T-helper 2 cell treated with Interferon-gamma antibody and Interleukin-4, amounts not matched to agents 5 μg/mL and 100 μg/mL, for 36 hours (primary cell): ENCODE results near the gene RFNG.

Experiments
- DNase-seq: peaks from one replicate; pipeline ENCODE4 v3.0.0; 2021; ENCODE audit warnings: low spot score
- H3K27ac Mint-ChIP-seq: one replicate; pipeline ENCODE4 v1.8.0; 2021; ENCODE audit warnings: mild to moderate bottlenecking, mixed read lengths
- H3K27me3 Mint-ChIP-seq: one replicate; pipeline ENCODE4 v1.8.0; 2021; ENCODE audit warnings: low read depth, mixed read lengths
- H3K36me3 Mint-ChIP-seq: one replicate; pipeline ENCODE4 v1.8.0; 2021; ENCODE audit warnings: low read depth, mixed read lengths
- H3K4me1 Mint-ChIP-seq: one replicate; pipeline ENCODE4 v1.8.0; 2021; ENCODE audit warnings: low read depth, mixed read lengths
- H3K4me3 Mint-ChIP-seq: one replicate; pipeline ENCODE4 v1.8.0; 2022; ENCODE audit warnings: mild to moderate bottlenecking, moderate library complexity, mixed read lengths
- H3K9me3 Mint-ChIP-seq: one replicate; pipeline ENCODE4 v1.8.0; 2021; ENCODE audit warnings: mixed read lengths

Gene RFNG

DNA sequence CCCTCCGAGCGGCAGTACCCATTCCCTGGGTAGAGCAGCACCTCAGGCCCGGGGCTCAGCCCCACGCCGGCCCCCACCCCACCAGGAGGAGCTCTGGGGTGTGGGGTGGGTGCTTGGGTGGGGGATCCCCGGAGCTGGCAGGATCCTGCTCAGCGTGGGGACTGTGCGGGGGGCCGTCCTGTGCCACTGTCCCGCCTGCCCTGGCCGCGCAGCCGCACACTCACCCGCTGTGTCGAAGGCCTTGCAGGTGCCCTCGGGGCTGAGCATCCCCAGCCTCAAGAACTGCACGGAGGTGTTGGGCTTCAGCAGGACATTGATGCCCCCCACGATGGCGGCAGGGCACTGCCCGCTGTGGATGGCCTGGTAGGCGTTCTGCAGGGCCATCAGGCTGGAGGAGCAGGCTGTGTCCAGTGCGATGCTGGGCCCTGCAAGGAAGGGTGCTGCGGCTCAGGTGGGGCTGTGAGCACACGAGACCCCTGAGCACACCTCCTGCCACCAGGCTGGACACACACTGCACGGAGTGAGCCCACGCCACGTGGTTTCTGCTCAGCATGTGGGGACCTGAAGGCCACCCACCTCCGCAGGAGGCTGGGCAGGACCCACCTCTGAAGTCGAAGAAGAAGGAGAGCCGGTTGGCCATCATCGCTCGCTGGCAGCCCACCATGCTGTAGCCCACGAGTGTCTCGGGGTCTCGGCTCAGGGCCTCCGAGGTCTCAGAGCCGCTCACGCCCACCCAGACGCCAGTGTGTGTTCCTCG lies 41.6 kb upstream of the RFNG start:
- H3K4me1 Mint-ChIP-seq: peaks cover 2% of the 10 kb centered on the region
- no peak overlapping the region for H3K27ac Mint-ChIP-seq
- no peaks in the 10 kb centered on the region for H3K27me3 Mint-ChIP-seq
- H3K4me3 Mint-ChIP-seq: no peak overlapping the region
- H3K9me3 Mint-ChIP-seq: no peaks in the 10 kb centered on the region
- peaks cover 4% of the 10 kb centered on the region for H3K36me3 Mint-ChIP-seq
- no peak for DNase-seq

DNA sequence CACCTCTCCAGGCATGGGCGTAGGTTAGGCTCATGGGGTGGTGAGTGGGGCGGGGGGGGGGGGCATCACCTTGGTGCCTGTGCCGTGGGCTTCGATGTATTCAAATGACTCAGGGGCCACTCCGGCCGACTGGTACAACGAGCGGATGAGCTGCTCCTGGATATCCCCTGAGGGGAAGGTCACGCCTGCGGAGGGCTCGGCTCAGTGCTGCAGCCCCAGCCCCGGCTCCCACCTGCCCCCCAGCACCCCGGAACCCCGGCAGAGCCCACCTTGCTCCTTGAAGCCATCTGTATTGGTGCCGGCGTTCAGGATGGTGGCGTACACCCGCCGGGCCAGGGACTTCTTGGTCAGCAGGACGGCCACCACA lies 41.0 kb upstream of the RFNG start:
- DNase-seq: no peak
- no peaks in the 10 kb centered on the region for H3K27me3 Mint-ChIP-seq
- peaks cover 4% of the 10 kb centered on the region for H3K36me3 Mint-ChIP-seq
- peaks cover 2% of the 10 kb centered on the region for H3K4me1 Mint-ChIP-seq
- H3K27ac Mint-ChIP-seq: no peak overlapping the region
- H3K4me3 Mint-ChIP-seq: no peak overlapping the region
- H3K9me3 Mint-ChIP-seq: no peaks in the 10 kb centered on the region

DNA sequence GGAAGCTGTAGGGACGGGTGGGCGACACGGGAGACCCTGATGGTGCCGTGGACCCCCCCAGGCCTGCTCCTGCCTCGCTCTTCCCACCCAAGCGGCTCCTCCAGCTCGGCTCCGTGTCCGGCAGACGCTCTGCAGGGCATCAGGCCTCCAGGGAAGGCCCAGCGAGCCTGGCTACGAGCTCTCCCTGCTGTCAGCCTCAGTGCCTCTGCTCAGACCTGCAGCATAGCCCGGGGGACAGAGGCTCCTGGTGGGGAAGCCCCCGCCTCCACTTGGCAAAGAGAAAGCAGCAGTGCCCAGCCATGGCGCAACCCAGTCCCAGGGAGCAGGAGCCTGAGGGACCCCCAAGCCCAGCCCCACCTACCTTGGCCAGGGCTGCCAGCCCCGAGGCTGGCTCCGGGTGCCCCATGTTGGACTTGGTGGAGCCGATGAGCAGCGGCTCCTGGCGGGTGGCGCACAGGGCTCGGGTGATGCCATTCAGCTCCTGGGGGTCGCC lies 40.5 kb upstream of the RFNG start:
- peaks cover 2% of the 10 kb centered on the region for H3K4me1 Mint-ChIP-seq
- H3K9me3 Mint-ChIP-seq: no peaks in the 10 kb centered on the region
- no peaks in the 10 kb centered on the region for H3K27me3 Mint-ChIP-seq
- DNase-seq: no peak
- H3K4me3 Mint-ChIP-seq: no peak overlapping the region
- peaks cover 4% of the 10 kb centered on the region for H3K36me3 Mint-ChIP-seq
- H3K27ac Mint-ChIP-seq: no peak overlapping the region

DNA sequence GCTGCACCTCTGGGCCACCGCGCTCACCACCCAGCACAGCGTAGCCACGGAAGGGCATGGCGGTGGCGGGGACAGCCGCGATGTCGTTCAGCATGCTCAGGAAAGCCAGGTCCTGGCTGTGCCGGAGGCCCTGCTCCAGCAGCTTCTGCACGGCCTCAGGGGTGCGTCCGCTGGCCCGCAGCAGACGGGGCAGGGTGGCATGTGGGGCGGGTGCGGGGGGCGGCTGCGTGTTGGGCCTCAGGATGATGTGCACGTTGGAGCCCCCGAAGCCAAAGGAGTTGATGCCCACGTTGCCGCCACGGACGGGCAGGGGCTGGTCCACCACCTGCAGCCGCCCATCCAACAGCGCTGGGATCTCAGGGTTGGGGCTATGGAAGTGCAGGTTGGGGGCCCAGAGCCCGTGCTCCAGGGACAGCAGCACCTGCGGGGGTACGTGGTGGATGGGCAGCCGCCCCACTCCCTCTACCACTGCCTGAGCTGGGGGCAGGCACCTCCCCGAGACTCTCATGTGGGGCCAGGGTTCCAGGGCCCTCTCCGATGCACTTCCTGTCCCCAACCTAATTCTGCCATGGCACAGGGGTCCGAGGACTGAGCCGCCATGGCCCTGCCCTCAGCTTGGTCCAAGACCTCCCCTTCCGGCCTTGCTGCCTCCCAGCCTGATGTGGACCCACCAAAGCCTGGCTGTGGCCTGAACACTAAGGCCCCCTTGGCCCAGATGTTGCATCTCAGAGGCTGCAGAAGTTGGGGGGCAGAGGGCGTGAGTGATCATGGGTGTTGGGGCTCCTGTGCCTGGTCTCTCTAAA lies 39.9 kb upstream of the RFNG start:
- no peak overlapping the region for H3K27ac Mint-ChIP-seq
- H3K36me3 Mint-ChIP-seq: peaks cover 4% of the 10 kb centered on the region

DNA sequence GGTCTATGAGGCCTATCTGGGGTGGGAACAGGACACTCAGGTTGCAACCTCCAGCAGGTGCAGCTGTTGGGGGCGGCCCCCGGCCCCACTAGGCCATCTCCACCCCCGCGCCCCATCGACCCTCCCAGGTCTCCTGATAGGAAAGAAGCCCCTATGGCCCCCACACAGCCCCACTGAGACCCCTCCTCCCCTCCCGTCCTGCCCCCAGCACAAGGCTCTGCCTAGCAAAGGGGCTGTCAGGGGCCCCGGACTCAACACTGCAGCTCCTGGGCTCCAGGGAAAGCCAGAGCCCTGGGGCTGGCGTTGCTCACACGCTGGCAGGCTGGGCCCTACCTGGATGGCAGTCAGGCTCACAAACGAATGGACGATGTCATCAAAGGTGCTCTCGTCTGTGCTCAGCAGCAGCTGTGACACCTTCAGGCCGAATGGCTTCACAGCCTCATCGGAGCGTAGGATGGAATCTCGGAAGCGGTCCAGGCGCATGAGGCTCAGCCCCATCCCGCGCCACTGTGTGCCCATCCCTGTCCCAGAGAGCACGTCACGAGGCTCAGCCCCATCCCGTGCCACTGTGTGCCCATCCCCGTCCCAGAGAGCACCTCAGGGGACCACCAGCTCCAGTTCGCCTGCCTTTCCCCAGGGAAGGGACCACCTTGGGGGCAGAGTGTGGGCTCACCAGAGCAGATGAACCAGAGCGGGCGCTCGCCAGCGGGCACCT lies 39.1 kb upstream of the RFNG start:
- H3K9me3 Mint-ChIP-seq: no peaks in the 10 kb centered on the region
- peaks cover 4% of the 10 kb centered on the region for H3K36me3 Mint-ChIP-seq
- H3K4me3 Mint-ChIP-seq: no peak overlapping the region
- H3K4me1 Mint-ChIP-seq: no peaks in the 10 kb centered on the region
- no peak overlapping the region for H3K27ac Mint-ChIP-seq
- no peaks in the 10 kb centered on the region for H3K27me3 Mint-ChIP-seq
- DNase-seq: no peak

More for the DNA sequence above, 39.9 kb upstream of the RFNG start:
- H3K4me3 Mint-ChIP-seq: no peak overlapping the region
- no peaks in the 10 kb centered on the region for H3K27me3 Mint-ChIP-seq
- DNase-seq: no peak
- peaks cover 2% of the 10 kb centered on the region for H3K4me1 Mint-ChIP-seq
- no peaks in the 10 kb centered on the region for H3K9me3 Mint-ChIP-seq

DNA sequence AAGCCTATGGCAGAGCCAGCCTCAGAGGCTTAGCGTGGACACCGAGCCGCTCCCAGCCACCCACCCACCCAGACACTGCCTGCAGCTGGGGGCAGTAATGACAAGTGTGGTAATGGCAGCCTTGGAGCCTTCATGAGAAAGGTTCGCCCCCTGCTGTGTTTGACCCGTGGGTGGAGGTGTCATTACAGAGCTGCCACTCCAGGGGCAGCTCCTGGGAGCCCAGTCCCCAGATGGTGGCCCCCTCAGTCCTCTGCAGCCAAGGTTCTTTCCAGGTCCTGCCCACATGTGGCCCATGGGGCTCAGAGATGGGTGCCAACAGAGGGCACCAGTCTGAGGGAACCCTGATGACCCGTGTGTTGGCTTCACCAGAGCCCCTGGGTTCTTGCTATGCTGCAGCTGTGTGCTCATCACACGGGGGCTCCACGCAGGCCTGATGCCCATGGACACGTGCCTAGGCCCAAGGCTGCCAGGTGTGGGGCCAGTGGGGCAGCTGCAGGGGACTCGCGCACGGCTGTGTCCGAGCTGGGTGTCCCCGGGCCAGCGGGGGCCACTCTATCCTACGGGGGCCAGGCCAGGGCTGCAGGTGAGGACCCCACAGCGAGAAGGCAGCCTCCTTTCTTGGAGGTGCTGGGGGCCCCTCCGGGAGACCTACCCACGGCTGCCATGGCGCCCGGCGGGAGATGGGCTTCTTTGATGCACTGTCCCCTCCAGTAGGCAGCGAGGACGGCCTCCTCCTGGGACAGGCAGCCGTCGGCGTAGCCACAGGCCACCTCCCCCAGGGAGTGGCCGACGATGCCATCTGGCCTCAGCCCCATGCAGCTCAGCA lies 38.3 kb upstream of the RFNG start:
- Mint-ChIP-seq H3K4me1 (no peaks in the 10 kb centered on the region), H3K27ac (no peak overlapping the region), H3K27me3 (no peaks in the 10 kb centered on the region), H3K4me3 (no peak overlapping the region), H3K9me3 (no peaks in the 10 kb centered on the region), H3K36me3 (peaks cover 4% of the 10 kb centered on the region)
- DNase-seq: no peak

DNA sequence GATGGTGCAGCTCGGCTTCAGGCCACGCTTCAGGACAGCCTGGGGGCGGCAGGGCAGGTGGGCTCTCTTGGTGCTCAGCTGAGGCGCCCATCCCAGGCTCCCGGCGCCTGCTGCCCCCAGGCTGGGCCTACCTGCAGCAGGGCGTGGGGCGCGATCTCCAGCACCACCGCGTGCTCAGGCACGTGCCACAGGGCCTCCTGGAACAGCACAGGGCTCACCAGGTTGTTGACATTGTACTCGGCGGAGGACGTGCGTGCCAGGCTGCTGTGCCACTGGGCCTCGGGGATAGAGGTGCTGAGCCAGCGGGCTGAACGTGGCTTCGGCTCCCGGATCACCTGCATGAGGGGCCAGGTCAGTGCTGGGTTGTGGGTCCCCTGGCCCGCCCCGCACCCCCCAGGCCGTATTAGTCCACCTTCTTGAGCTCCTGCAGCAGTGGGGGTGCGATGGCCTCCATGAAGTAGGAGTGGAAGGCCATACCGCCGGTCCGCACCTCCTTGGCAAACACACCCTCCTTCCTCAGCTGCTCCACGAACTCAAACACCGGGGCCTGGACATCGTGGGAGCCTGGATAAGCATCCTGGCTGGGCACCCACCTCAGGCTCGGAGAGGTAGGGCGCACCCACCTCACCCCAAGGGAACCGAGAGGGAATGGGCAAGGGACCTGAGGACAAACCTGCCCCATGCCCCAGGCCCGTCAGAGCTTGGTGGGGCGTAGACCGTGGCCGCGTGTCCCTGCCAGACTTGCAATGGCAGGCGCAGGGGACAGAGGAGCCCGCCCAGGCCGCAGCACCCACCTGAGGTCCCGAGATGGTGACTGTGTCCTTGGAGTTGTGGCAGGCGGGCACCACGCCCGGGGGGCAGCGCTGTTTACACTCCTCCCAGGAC lies 37.5 kb upstream of the RFNG start:
- H3K4me3 Mint-ChIP-seq: no peak overlapping the region
- peaks cover 4% of the 10 kb centered on the region for H3K36me3 Mint-ChIP-seq
- DNase-seq: no peak
- H3K9me3 Mint-ChIP-seq: no peaks in the 10 kb centered on the region
- no peak overlapping the region for H3K27ac Mint-ChIP-seq
- H3K4me1 Mint-ChIP-seq: no peaks in the 10 kb centered on the region
- H3K27me3 Mint-ChIP-seq: no peaks in the 10 kb centered on the region

DNA sequence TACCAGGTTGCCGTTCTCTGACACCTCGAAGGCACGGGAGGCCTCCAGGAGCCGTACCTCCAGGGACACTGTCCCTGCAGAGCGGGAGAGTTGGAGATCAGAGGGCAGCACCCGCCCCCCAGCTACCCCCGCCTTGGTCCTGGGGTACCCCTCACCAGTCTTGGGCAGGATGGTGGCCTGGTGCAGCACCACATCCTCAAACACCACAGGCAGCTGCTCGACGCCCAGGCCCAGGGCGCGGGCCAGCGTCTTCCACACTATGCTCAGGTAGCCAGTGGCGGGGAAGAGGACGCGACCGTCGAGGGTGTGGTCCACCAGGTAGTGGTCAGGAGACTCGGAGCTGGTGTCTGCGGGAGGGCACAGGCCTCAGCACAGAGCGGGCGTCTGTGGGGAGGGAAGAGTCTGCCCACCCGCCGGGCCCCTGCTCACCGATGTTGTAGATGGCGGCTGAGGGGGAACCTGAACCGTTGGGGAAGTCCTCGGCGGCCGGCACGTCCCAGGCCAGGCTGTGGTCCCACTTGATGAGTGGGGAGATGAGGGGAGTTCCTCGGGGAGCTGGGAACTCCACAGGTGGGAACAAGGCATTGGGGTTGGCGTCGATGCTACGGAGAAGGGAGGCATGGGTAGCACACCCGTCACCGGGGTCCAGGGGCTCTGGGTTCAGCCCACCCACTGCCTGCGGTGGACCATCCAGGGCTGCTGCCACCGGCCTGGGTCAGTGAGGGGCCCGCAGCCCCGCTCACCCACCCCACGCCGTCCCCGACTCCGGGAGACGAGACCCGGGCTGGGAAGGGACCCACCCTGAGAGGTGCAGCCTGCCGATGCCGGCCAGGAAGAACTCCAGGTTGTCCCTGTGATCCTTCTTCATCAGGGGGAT lies 36.6 kb upstream of the RFNG start:
- Mint-ChIP-seq H3K27me3 (no peaks in the 10 kb centered on the region), H3K9me3 (no peaks in the 10 kb centered on the region), H3K4me1 (no peaks in the 10 kb centered on the region), H3K27ac (no peak overlapping the region), H3K36me3 (peaks cover 2% of the 10 kb centered on the region), H3K4me3 (no peak overlapping the region)
- no peak for DNase-seq

DNA sequence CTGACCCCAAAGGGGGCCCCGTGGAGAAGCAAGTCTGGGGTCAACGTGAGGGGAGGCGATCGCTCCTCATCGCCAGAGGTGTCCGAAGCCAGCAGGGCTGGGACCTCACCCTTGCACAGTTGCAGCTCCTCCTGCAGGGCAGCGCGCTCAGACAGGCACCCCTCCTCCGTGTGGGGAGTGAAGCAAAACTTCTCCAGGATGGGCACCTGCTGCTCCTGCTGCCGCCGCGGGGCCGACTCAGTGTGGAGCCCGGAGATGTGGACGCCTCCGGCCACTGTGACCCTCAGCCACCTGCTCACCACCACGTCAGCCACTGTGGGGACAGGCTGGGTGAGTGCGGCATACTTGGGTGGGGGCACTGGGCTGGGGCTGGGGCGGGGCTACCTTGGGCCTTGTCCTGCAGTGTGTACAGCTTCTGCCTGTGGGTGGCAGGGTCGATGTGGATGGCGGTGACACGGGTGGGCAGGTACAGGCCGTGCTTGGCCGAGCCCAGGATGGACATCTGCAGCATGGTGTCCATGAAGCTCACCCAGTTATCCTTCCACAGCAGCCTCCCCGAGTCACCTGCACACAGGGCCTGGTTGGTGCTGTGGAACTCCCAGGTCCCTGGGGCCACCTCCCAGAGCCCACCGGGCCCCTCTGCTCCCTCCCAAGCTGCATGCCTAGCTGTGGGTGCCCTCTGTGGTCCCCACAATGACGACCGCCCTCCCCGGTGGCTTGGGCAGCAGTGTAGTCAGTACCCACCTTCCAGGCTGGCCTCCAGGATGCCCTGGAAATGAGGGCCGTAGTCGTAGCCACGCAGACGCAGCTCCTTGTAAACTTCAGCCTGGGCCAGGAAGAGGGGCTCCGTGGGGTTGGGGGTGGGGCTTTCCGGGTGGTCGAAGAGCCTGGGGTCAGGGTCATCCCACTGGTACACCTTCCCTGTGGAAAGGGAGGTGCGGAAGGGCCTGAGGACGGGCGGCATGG lies 35.6 kb upstream of the RFNG start:
- H3K27ac Mint-ChIP-seq: no peak overlapping the region
- H3K9me3 Mint-ChIP-seq: no peaks in the 10 kb centered on the region
- no peaks in the 10 kb centered on the region for H3K4me1 Mint-ChIP-seq
- H3K4me3 Mint-ChIP-seq: no peak overlapping the region
- DNase-seq: no peak
- H3K27me3 Mint-ChIP-seq: no peaks in the 10 kb centered on the region
- no peaks in the 10 kb centered on the region for H3K36me3 Mint-ChIP-seq

DNA sequence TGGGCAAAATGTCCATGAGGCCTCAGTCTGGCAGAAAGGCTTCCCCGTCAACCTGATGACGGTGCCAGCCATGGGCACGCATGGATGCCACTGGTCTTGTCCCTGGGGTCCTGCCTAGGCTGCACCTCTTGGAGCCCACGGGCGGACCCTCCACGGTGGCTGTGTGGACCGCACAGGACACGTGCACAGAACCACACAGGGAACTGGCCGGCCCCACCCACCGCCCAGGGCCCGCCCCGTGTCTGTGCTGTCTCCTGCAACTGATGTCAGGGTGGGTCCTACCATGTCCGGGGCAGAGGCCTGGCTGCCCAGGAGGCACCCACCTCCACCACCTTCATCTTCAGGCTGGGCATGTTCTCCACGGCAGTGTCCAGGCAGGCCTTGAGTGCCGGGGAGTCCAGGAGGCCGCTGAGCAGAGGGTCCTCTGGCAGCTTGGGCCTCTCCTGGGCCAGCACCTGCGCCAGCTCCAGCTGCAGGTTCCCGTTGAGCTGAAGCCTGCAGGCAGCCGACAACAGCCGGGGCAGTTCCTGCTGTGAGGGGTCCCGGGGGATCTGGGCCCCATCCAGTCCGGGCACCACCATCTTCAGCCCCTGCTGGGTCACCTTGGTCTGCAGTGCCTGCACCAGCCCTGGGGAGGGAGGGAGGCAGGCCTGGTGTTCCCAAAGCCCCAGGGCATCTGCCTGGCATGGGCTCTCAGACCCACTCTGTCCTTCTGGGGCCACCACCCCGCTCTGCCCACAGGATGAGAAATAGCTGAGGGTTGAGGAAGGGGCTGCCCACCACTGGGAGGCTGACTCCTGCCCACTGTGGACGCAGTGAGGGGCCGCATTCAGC lies 34.5 kb upstream of the RFNG start:
- Mint-ChIP-seq H3K36me3 (no peaks in the 10 kb centered on the region), H3K27me3 (no peaks in the 10 kb centered on the region), H3K27ac (no peak overlapping the region), H3K9me3 (no peaks in the 10 kb centered on the region), H3K4me3 (no peak overlapping the region), H3K4me1 (no peaks in the 10 kb centered on the region)
- DNase-seq: no peak
